SK-N-SH (cell line): ENCODE measurements around the gene CAPN5. TPM values are rescaled to one million over a fixed set of nuclear protein-coding genes. Genes with fewer than 3 reads are reported as not detected.

Source experiments
- CTCF ChIA-PET: fragments of 300-600, 350-600 bp; formaldehyde crosslinking; extraction: SDS; loops from one replicate; lab custom pipeline; 2021; lab: Yijun Ruan, JAX
- POLR2A ChIA-PET: fragments of 350-600 bp; sonication (Branson Sonifier 250); formaldehyde crosslinking; extraction: SDS; loops from one replicate; lab custom pipeline; 2020; ENCODE audit warnings: antibody characterized with exemption, inconsistent platforms; lab: Yijun Ruan, JAX
- DNase-seq: peaks from one replicate; pipeline ENCODE4 v3.0.0; 2012
- H2AFZ ChIP-seq: fragments of 200-600 bp; sonication (generic); 2 replicates; pipeline ENCODE4 v1.8.1; 2016; ENCODE audit warnings: antibody characterized with exemption, mild to moderate bottlenecking, low read depth
- H3F3A ChIP-seq: fragments of 200-600 bp; sonication (generic); replicated peaks from 2 replicates; pipeline ENCODE3; 2016; ENCODE audit warnings: antibody characterized with exemption, mild to moderate bottlenecking; ENCODE audit not compliant: insufficient read depth
- H3K27ac ChIP-seq, 2 experiments: fragments of 200-500 bp in 1 of 2; fragments of 200-600 bp in 1 of 2; sonication (Bioruptor generic) in 1 of 2; sonication (generic), shearing (Covaris generic) in 1 of 2; 2 replicates each; pipeline versions ENCODE4 v1.5.1 to v1.6.1; 2014 to 2016; ENCODE audit warnings: low read depth in 2 of 2, inconsistent platforms in 1 of 2, low read length in 1 of 2, mild to moderate bottlenecking in 1 of 2, mixed read lengths in 1 of 2
- H3K27me3 ChIP-seq: fragments of 200-600 bp; sonication (generic), shearing (Covaris generic); 2 replicates; pipeline ENCODE4 v1.6.1; 2016; ENCODE audit warnings: mixed run types; ENCODE audit not compliant: insufficient read depth
- H3K36me3 ChIP-seq, 2 experiments: fragments of 200-500 bp in 1 of 2; fragments of 200-600 bp in 1 of 2; sonication (Bioruptor generic) in 1 of 2; sonication (generic) in 1 of 2; replicated peaks in 1 of 2; 2 replicates each; pipeline versions ENCODE3 to v1.5.1; 2014 to 2016; ENCODE audit warnings: low read length in 1 of 2, mild to moderate bottlenecking in 1 of 2; ENCODE audit not compliant: insufficient read depth in 2 of 2, control insufficient read depth in 1 of 2
- H3K4me1 ChIP-seq, 2 experiments: fragments of 200-500 bp in 1 of 2; fragments of 200-600 bp in 1 of 2; sonication (Bioruptor generic) in 1 of 2; sonication (generic), shearing (Covaris generic) in 1 of 2; 2 replicates each; pipeline versions ENCODE4 v1.5.1 to v1.6.1; 2014 to 2016; ENCODE audit warnings: low read depth in 1 of 2, low read length in 1 of 2, mixed run types in 1 of 2; ENCODE audit not compliant: insufficient read depth in 2 of 2, control insufficient read depth in 1 of 2
- H3K4me2 ChIP-seq: fragments of 200-600 bp; sonication (generic), shearing (Covaris generic); 2 replicates; pipeline ENCODE4 v1.6.1; 2017; ENCODE audit warnings: mixed run types
- H3K4me3 ChIP-seq, 2 experiments: fragments of 200-500 bp in 1 of 2; fragments of 200-600 bp in 1 of 2; sonication (Bioruptor generic) in 1 of 2; sonication (generic), shearing (Covaris generic) in 1 of 2; 2 replicates each; pipeline versions ENCODE4 v1.5.1 to v1.8.1; 2014 to 2016; ENCODE audit warnings: low read depth in 2 of 2, inconsistent platforms in 1 of 2, low read length in 1 of 2, mild to moderate bottlenecking in 1 of 2, mixed read lengths in 1 of 2, moderate library complexity in 1 of 2
- H3K79me2 ChIP-seq: fragments of 200-600 bp; sonication (generic); 2 replicates; pipeline ENCODE4 v1.8.1; 2017; ENCODE audit warnings: mild to moderate bottlenecking; ENCODE audit not compliant: insufficient read depth
- H3K9ac ChIP-seq: fragments of 200-600 bp; sonication (generic); 2 replicates; pipeline ENCODE4 v1.6.1; 2017; ENCODE audit warnings: mixed run types
- H3K9me2 ChIP-seq: fragments of 200-600 bp; sonication (generic); 2 replicates; pipeline ENCODE4 v1.6.1; 2017; ENCODE audit warnings: mixed run types
- H3K9me3 ChIP-seq: fragments of 200-600 bp; sonication (generic); 2 replicates; pipeline ENCODE4 v1.6.1; 2017; ENCODE audit warnings: mixed run types, mild to moderate bottlenecking, moderate library complexity
- H4K20me1 ChIP-seq: fragments of 200-600 bp; sonication (generic); 2 replicates; pipeline ENCODE4 v1.6.1; 2017; ENCODE audit warnings: mild to moderate bottlenecking, mixed run types; ENCODE audit not compliant: insufficient read depth
- EZH2phosphoT487 ChIP-seq: fragments of 200-600 bp; sonication (generic); IDR thresholded peaks from 2 replicates; pipeline ENCODE4 v1.6.1; 2017; ENCODE audit warnings: low read depth, mixed run types, mild to moderate bottlenecking, antibody characterized with exemption, moderate library complexity, borderline replicate concordance
- MEF2A ChIP-seq: IDR thresholded peaks from 2 replicates; pipeline ENCODE4 v1.4.0; 2012; ENCODE audit warnings: low read depth, borderline replicate concordance
- NRF1 ChIP-seq: IDR thresholded peaks from 2 replicates; pipeline ENCODE4 v1.6.1; 2012; ENCODE audit warnings: low read depth, mild to moderate bottlenecking, low read length
- RAD21 ChIP-seq: IDR thresholded peaks from 2 replicates; pipeline ENCODE4 v1.6.1; 2012; ENCODE audit warnings: mild to moderate bottlenecking, low read length
- RCOR1 ChIP-seq: fragments of 150-350 bp; IDR thresholded peaks from 2 replicates; pipeline ENCODE4 v1.6.1; 2017; ENCODE audit warnings: antibody characterized with exemption, low read length
- RFX5 ChIP-seq: IDR thresholded peaks from 2 replicates; pipeline ENCODE4 v1.6.1; 2012; ENCODE audit warnings: mild to moderate bottlenecking, improper control_type of control experiment, low read length
- SIN3A ChIP-seq: IDR thresholded peaks from 2 replicates; pipeline ENCODE4 v1.6.1; 2012; ENCODE audit warnings: low read depth, mild to moderate bottlenecking, low read length, moderate library complexity, borderline replicate concordance
- TAF1 ChIP-seq: IDR thresholded peaks from 2 replicates; pipeline ENCODE4 v1.6.1; 2012; ENCODE audit warnings: low read depth, mild to moderate bottlenecking, low read length, moderate library complexity, borderline replicate concordance
- WGBS: methylation state at CpG from one replicate; pipeline ENCODE4 v1.1.6; 2017; ENCODE audit warnings: low lambda C conversion rate; 5-methylcytosine and 5-hydroxymethylcytosine counted together
- polyA plus RNA-seq, 3 experiments: library from polyadenylated mRNA; depleted of rRNA; stranded (reverse); fragments of >200 nt; gene quantifications; 2 replicates each; pipeline ENCODE4 v1.2.3, GENCODE V29; 2012

The CAPN5 gene
- polyA plus RNA-seq, 1 of the 3 experiments (the other 2 are of a cell fraction) = 33.1 TPM

DNA sequence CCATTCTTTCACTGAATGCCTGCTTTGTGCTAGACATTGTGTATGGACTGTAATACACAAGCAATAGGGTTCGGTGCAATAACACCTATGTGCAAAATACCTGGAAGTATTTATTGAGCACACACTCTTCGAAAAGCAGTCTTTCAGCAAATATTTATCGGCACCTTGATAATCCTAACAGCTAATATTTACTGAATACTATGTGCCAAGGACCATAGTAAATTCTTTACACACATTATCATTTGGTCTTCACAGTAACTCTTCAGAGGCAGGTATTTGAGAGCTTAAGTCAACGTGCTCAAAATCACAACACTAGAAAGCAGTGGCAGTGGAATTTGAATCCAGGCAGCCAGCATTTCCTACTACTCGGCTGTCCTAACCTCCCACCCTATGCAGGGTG, 30.4 kb upstream of the CAPN5 start (continued):
- no peak for TF ChIP-seq EZH2phosphoT487

DNA sequence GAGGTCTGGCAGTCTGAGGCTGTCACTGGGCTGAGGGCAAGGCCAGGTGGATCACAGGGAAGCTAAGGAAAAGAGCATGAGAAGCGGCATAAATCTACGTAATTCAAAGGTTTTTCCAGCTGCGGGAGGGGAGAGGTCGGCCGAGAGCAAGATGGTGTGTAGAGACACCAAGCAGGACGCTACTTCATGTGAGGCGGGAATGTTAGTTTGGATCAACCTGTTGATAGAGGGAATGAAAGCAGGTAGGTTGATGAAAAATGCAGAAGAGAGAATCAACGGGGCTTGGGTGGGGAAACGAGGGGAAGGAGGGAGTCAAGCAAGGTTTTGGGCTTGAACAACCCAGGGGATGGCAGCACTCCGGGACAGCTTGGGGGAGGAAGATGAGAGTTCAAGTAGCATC, 29.7 kb upstream of the CAPN5 start:
- no peaks in the 10 kb centered on the region for H3K9me3 ChIP-seq
- no peaks in the 10 kb centered on the region for H4K20me1 ChIP-seq
- H3K9ac ChIP-seq = no peak overlapping the region
- no peak overlapping the region for H3K4me3 ChIP-seq
- no peak overlapping the region for H2AFZ ChIP-seq
- no peaks in the 10 kb centered on the region for H3K36me3 ChIP-seq
- ChIA-PET POLR2A (interaction anchor here (0.6 kb wide), 1 partner anchor 171 kb away, joined by 3 read pairs; no protein-coding TSS in a partner anchor), CTCF (interaction anchor here (1.0 to 4.2 kb wide), 7 partner anchors 8 to 117 kb away, joined by 3 to 22 read pairs (median 7); no protein-coding TSS in a partner anchor)
- no peak overlapping the region for H3K27ac ChIP-seq
- no peak for DNase-seq
- H3F3A ChIP-seq = no peaks in the 10 kb centered on the region
- 82% methylated on average over 10 of the region's 10 CpGs for WGBS
- H3K4me1 ChIP-seq = peaks cover 0 to 3% of the 10 kb centered on the region in 2 experiments; a peak in 1 of 4 replicates
- TF ChIP-seq NRF1 = no peak
- TF ChIP-seq RFX5 = no peak
- no peak for TF ChIP-seq TAF1
- no peaks in the 10 kb centered on the region for H3K27me3 ChIP-seq
- no peak overlapping the region for H3K4me2 ChIP-seq
- H3K9me2 ChIP-seq = no peaks in the 10 kb centered on the region
- H3K79me2 ChIP-seq = no peaks in the 10 kb centered on the region

DNA sequence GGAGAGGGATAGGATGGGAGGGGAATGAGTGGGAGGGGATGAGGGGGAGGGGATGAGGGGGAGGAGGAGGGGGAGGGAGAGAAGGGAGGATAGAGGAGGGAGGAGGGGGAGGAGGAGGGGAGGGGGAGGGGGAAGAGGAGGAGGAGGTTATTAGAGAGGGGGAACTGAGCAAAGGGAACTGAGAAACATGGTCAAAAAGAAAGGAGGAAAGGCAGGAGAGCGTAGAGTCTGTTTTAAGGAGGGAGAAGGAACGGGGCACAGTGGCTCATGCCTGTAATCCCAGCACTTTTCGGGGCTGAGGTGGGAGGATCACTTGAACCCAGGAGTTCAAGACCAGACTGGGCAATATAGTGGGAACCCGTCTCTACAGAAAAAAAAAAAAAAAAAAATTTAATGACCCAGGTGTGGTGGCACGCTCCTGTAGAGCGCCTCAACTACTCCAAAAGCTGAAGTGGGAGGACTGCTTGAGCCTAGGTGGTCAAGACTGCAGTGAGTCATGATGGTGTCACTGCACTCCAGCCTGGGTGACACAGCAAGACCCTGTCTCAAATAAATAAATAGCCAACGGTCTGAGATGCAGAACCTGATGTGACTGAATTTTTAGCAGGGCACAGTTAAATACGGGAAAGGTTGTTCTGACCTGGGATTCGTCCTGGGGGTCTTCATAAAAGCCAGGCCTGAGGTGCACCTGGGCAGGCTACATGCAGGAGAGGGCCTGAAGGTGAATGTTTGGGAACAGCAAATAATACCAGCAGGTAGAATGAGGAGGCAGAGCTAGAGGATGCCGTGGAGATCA, 28.5 kb upstream of the CAPN5 start:
- TF ChIP-seq RAD21 = no peak
- TF ChIP-seq TAF1 = no peak
- no peak for TF ChIP-seq RFX5
- no peak for TF ChIP-seq RCOR1
- TF ChIP-seq, all 33 proteins: peak for 0
- Histone ChIP-seq H3K36me3 (no peaks in the 10 kb centered on the region), H2AFZ (no peak overlapping the region), H4K20me1 (no peaks in the 10 kb centered on the region), H3K9ac (no peak overlapping the region), H3K27ac (no peak overlapping the region), H3K4me2 (no peak overlapping the region), H3K4me1 (peaks cover 0 to 3% of the 10 kb centered on the region in 2 experiments; a peak in 1 of 4 replicates), H3F3A (no peaks in the 10 kb centered on the region), H3K79me2 (no peaks in the 10 kb centered on the region), H3K27me3 (no peaks in the 10 kb centered on the region), H3K4me3 (no peak overlapping the region), H3K9me3 (no peaks in the 10 kb centered on the region), H3K9me2 (no peaks in the 10 kb centered on the region)
- DNase-seq = no peak
- ChIA-PET CTCF (interaction anchor here (0.7 to 5.5 kb wide), 12 partner anchors 19 to 304 kb away, joined by 3 to 77 read pairs (median 10); no protein-coding TSS in a partner anchor), POLR2A (no interaction called here)
- 69% methylated on average over 10 of the region's 10 CpGs for whole genome bisulfite sequencing

- WGBS = 68% methylated on average over 16 of the region's 16 CpGs
Observed at GRCh38 chr11:77038825-77039326, 27.9 kb upstream of the CAPN5 start.

More at GRCh38 chr11:77038825-77039326, 27.9 kb upstream of the CAPN5 start:
- Histone ChIP-seq H3K4me1 (peaks cover 0 to 3% of the 10 kb centered on the region in 2 experiments; a peak in 1 of 4 replicates), H3K27me3 (no peaks in the 10 kb centered on the region), H3K9me2 (no peaks in the 10 kb centered on the region), H3K79me2 (no peaks in the 10 kb centered on the region), H3K4me2 (no peak overlapping the region), H3K27ac (no peak overlapping the region), H3K4me3 (no peak overlapping the region), H3K9ac (no peak overlapping the region), H2AFZ (no peak overlapping the region), H3K9me3 (no peaks in the 10 kb centered on the region), H3K36me3 (no peaks in the 10 kb centered on the region), H4K20me1 (no peaks in the 10 kb centered on the region), H3F3A (no peaks in the 10 kb centered on the region)
- POLR2A ChIA-PET = no interaction called here
- CTCF ChIA-PET = interaction anchor here (0.7 to 5.5 kb wide), 31 partner anchors 9 to 523 kb away, joined by 3 to 77 read pairs (median 4); no protein-coding TSS in a partner anchor
- TF ChIP-seq SIN3A = no peak
- no peak for TF ChIP-seq MEF2A
- DNase-seq = no peak
